Measurements from ENCODE around the gene ARHGAP42. TPM values are rescaled to one million over a fixed set of nuclear protein-coding genes. Genes with fewer than 3 reads are reported as not detected.

The ARHGAP42 gene
- total and polyA plus RNA-seq, 8 donors: 2.3 to 119 (median 39.3) TPM

GRCh38 chr11:100680070-100680469, 7.0 kb upstream of the ARHGAP42 start:
- TF ChIP-seq POLR2AphosphoS5 (IDR thresholded peaks at IDR 0.05) (no peak), CTCF (IDR thresholded peaks at IDR 0.05) (no peak), EP300 (IDR thresholded peaks at IDR 0.05) (no peak), POLR2A (IDR thresholded peaks at IDR 0.05) (no peak)

GRCh38 chr11:100681064-100681502, 6.0 kb upstream of the ARHGAP42 start:
- Histone ChIP-seq H3K27ac (peak overlapping the region in 3 of 5 donors; percentile 34 to 49 (median 40)), H3K4me1 (peaks cover 0 to 39% (median 11%) of the 10 kb centered on the region in 4 donors), H3K9me3 (no peaks in the 10 kb centered on the region), H3K4me3 (no peak overlapping the region), H3K27me3 (no peaks in the 10 kb centered on the region), H3K36me3 (no peaks in the 10 kb centered on the region)
- 20 to 28% (median 24%) methylated on average over 8 of the region's 8 CpGs for WGBS, 5 donors
- TF ChIP-seq EP300 (IDR thresholded peaks at IDR 0.05) (no peak), POLR2AphosphoS5 (IDR thresholded peaks at IDR 0.05) (peak in 2 of 3 donors; percentile 58 to 78), CTCF (IDR thresholded peaks at IDR 0.05) (no peak)
- intact Hi-C loops (cut with DNase I; ENCODE audit: low total_unique reads): loop anchor here (10.0 kb wide), 2 partner anchors 96 to 174 kb away; no protein-coding TSS in a partner anchor
- DNase-seq: peak; percentile 78 to 89

More at GRCh38 chr11:100680070-100680469, 7.0 kb upstream of the ARHGAP42 start:
- WGBS, 5 donors: 73 to 92% (median 76%) methylated on average over 7 of the region's 7 CpGs
- no peak for DNase-seq
- Histone ChIP-seq H3K27me3 (no peaks in the 10 kb centered on the region), H3K4me1 (peaks cover 0 to 29% (median 5%) of the 10 kb centered on the region in 4 donors), H3K27ac (peak overlapping the region in 2 of 5 donors; percentile 40 to 70), H3K9me3 (no peaks in the 10 kb centered on the region), H3K36me3 (no peaks in the 10 kb centered on the region), H3K4me3 (no peak overlapping the region)
- intact Hi-C loops (cut with DNase I; ENCODE audit: low total_unique reads): loop anchor here (10.0 kb wide), 2 partner anchors 95 to 175 kb away; no protein-coding TSS in a partner anchor

GRCh38 chr11:100682247-100682969, 4.7 kb upstream of the ARHGAP42 start:
- Histone ChIP-seq H3K9me3 (no peaks in the 10 kb centered on the region), H3K4me1 (peaks cover 6 to 50% (median 15%) of the 10 kb centered on the region in 4 donors), H3K27me3 (peaks cover 0 to 7% (median 0%) of the 10 kb centered on the region in 3 donors), H3K36me3 (no peaks in the 10 kb centered on the region), H3K27ac (peak overlapping the region in 2 of 5 donors; percentile 49 to 88), H3K4me3 (no peak overlapping the region)
- no peak for DNase-seq
- TF ChIP-seq EP300 (IDR thresholded peaks at IDR 0.05) (no peak), POLR2A (IDR thresholded peaks at IDR 0.05) (no peak), POLR2AphosphoS5 (IDR thresholded peaks at IDR 0.05) (no peak), CTCF (IDR thresholded peaks at IDR 0.05) (peak in 5 of 7 experiments; percentile 18 to 56 (median 37))
- intact Hi-C loops (cut with DNase I; ENCODE audit: low total_unique reads): loop anchor here (10.0 kb wide), 2 partner anchors 98 to 172 kb away; no protein-coding TSS in a partner anchor
- 58 to 73% (median 63%) methylated on average over 2 of the region's 2 CpGs for WGBS, 5 donors

- no peak for DNase-seq
- no peaks in the 10 kb centered on the region for H3K36me3 ChIP-seq
- peaks cover 6 to 53% (median 17%) of the 10 kb centered on the region in 4 donors for H3K4me1 ChIP-seq
- TF ChIP-seq CTCF (IDR thresholded peaks at IDR 0.05) (no peak), EP300 (IDR thresholded peaks at IDR 0.05) (no peak), POLR2AphosphoS5 (IDR thresholded peaks at IDR 0.05) (no peak), POLR2A (IDR thresholded peaks at IDR 0.05) (no peak)
- H3K27ac ChIP-seq: peak overlapping the region in 2 of 5 donors; percentile 49 to 88
- peaks cover 0 to 7% (median 0%) of the 10 kb centered on the region in 3 donors for H3K27me3 ChIP-seq
- 76 to 85% (median 83%) methylated on average over 3 of the region's 3 CpGs for WGBS, 5 donors
- no peak overlapping the region for H3K4me3 ChIP-seq
- no peaks in the 10 kb centered on the region for H3K9me3 ChIP-seq
- intact Hi-C loops (cut with DNase I; ENCODE audit: low total_unique reads): loop anchor here (10.0 kb wide), 2 partner anchors 98 to 172 kb away; no protein-coding TSS in a partner anchor
These were observed 4.0 kb upstream of the ARHGAP42 start for GRCh38 chr11:100683126-100683525.

Measured in stomach (tissue), 9 donors.